Measurements from ENCODE around the gene SLC25A10.

The SLC25A10 gene

GRCh38 chr17:81676906-81677305, 35.2 kb upstream of the SLC25A10 start:
- CTCF ChIA-PET: no interaction called here
- no peak for DNase-seq (ENCODE audit: extremely low spot score)

GRCh38 chr17:81680150-81680549, 31.9 kb upstream of the SLC25A10 start:
- ChIA-PET CTCF (no interaction called here), POLR2A (interaction anchor here (1.5 kb wide), 2 partner anchors 14 to 23 kb away, joined by 4 to 10 read pairs; partner anchors contain the start of genes CCDC137, MRPL12 and OXLD1)
- no peak for TF ChIP-seq SP1 (IDR thresholded peaks at IDR 0.05)
- no peak for TF ChIP-seq L3MBTL2 (conservative IDR thresholded peaks at IDR 0.05)
- TF ChIP-seq FOXM1 (IDR thresholded peaks at IDR 0.05; ENCODE audit: borderline replicate concordance): no peak
- no peak for TF ChIP-seq PKNOX1 (IDR thresholded peaks at IDR 0.05)
- TF ChIP-seq ARNT (IDR thresholded peaks at IDR 0.05): no peak
- no peak for TF ChIP-seq HDGF (IDR thresholded peaks at IDR 0.05; ENCODE audit: borderline replicate concordance)
- no peak for TF ChIP-seq FOXK2 (IDR thresholded peaks at IDR 0.05)
- no peak for TF ChIP-seq FOXA1 (IDR thresholded peaks at IDR 0.05)
- TF ChIP-seq BHLHE40 (IDR thresholded peaks at IDR 0.05; ENCODE audit: borderline replicate concordance): no peak
- no peak for TF ChIP-seq CTBP1 (IDR thresholded peaks at IDR 0.05; ENCODE audit: borderline replicate concordance)
- TF ChIP-seq ZNF384 (IDR thresholded peaks at IDR 0.05): no peak
- TF ChIP-seq SUZ12 (IDR thresholded peaks at IDR 0.05): no peak
- no peak for DNase-seq (ENCODE audit: extremely low spot score)

More at GRCh38 chr17:81676906-81677305, 35.2 kb upstream of the SLC25A10 start:
- POLR2A ChIA-PET: interaction anchor here (0.8 to 2.0 kb wide), 4 partner anchors 10 to 24 kb away, joined by 3 to 21 read pairs (median 4); partner anchors contain the start of genes CCDC137 and OXLD1
- TF ChIP-seq PKNOX1 (IDR thresholded peaks at IDR 0.05) (no peak), BHLHE40 (IDR thresholded peaks at IDR 0.05; ENCODE audit: borderline replicate concordance) (no peak), ARNT (IDR thresholded peaks at IDR 0.05) (no peak), TARDBP (IDR thresholded peaks at IDR 0.05) (no peak), FOXM1 (IDR thresholded peaks at IDR 0.05; ENCODE audit: borderline replicate concordance) (no peak), L3MBTL2 (conservative IDR thresholded peaks at IDR 0.05) (no peak), CTBP1 (IDR thresholded peaks at IDR 0.05; ENCODE audit: borderline replicate concordance) (no peak), FOXA1 (IDR thresholded peaks at IDR 0.05) (no peak), LEF1 (IDR thresholded peaks at IDR 0.05; ENCODE audit: borderline replicate concordance) (no peak), SUZ12 (IDR thresholded peaks at IDR 0.05) (no peak), HDGF (IDR thresholded peaks at IDR 0.05; ENCODE audit: borderline replicate concordance) (no peak), ELF4 (IDR thresholded peaks at IDR 0.05) (no peak), ZNF384 (IDR thresholded peaks at IDR 0.05) (no peak), SP1 (IDR thresholded peaks at IDR 0.05) (no peak), NFRKB (IDR thresholded peaks at IDR 0.05) (no peak), FOXK2 (IDR thresholded peaks at IDR 0.05) (no peak)

- no peak for DNase-seq (ENCODE audit: extremely low spot score)
- TF ChIP-seq HDGF (IDR thresholded peaks at IDR 0.05; ENCODE audit: borderline replicate concordance) (no peak), L3MBTL2 (conservative IDR thresholded peaks at IDR 0.05) (no peak), ARNT (IDR thresholded peaks at IDR 0.05) (no peak), ELF4 (IDR thresholded peaks at IDR 0.05) (no peak)
- CTCF ChIA-PET: no interaction called here
- POLR2A ChIA-PET: interaction anchor here (2.6 to 6.2 kb wide), 4 partner anchors 8 to 21 kb away, joined by 19 to 120 read pairs (median 26); partner anchors contain the start of genes CCDC137, MRPL12 and OXLD1
Measured at GRCh38 chr17:81681672-81682071, 30.4 kb upstream of the SLC25A10 start.

- ChIA-PET CTCF (interaction anchor here (1.7 kb wide), 1 partner anchor 20 kb away, joined by 5 read pairs; the partner anchor contains the start of gene MRPL12), POLR2A (interaction anchor here (1.2 to 6.2 kb wide), 12 partner anchors 9 to 387 kb away, joined by 3 to 120 read pairs (median 10); partner anchors contain the start of genes CCDC137, CENPX, LRRC45 and MRPL12)
- no peak for DNase-seq (ENCODE audit: extremely low spot score)
- TF ChIP-seq FOXM1 (IDR thresholded peaks at IDR 0.05; ENCODE audit: borderline replicate concordance) (no peak), ARNT (IDR thresholded peaks at IDR 0.05) (no peak), BHLHE40 (IDR thresholded peaks at IDR 0.05; ENCODE audit: borderline replicate concordance) (no peak), SUZ12 (IDR thresholded peaks at IDR 0.05) (no peak), ZNF384 (IDR thresholded peaks at IDR 0.05) (no peak), PKNOX1 (IDR thresholded peaks at IDR 0.05) (no peak), CTBP1 (IDR thresholded peaks at IDR 0.05; ENCODE audit: borderline replicate concordance) (no peak), ELF4 (IDR thresholded peaks at IDR 0.05) (no peak)
Measured at GRCh38 chr17:81682565-81683207, 29.4 kb upstream of the SLC25A10 start.

GRCh38 chr17:81683208-81683583, 28.9 kb upstream of the SLC25A10 start:
- TF ChIP-seq TARDBP (IDR thresholded peaks at IDR 0.05) (no peak), FOXA1 (IDR thresholded peaks at IDR 0.05) (no peak), ARNT (IDR thresholded peaks at IDR 0.05) (no peak), BHLHE40 (IDR thresholded peaks at IDR 0.05; ENCODE audit: borderline replicate concordance) (no peak), SUZ12 (IDR thresholded peaks at IDR 0.05) (no peak), CTBP1 (IDR thresholded peaks at IDR 0.05; ENCODE audit: borderline replicate concordance) (no peak), FOXM1 (IDR thresholded peaks at IDR 0.05; ENCODE audit: borderline replicate concordance) (no peak), FOXK2 (IDR thresholded peaks at IDR 0.05) (no peak), ELF4 (IDR thresholded peaks at IDR 0.05) (no peak), SP1 (IDR thresholded peaks at IDR 0.05) (no peak)
- POLR2A ChIA-PET: interaction anchor here (0.8 to 6.2 kb wide), 15 partner anchors 9 to 388 kb away, joined by 3 to 120 read pairs (median 7); partner anchors contain the start of genes CCDC137, CENPX, LRRC45 and MRPL12
- no peak for DNase-seq (ENCODE audit: extremely low spot score)
- CTCF ChIA-PET: interaction anchor here (0.9 to 1.7 kb wide), 3 partner anchors 19 to 186 kb away, joined by 3 to 5 read pairs (median 3); partner anchors contain the start of gene MRPL12
